ENCODE measurements around the gene MAST4.

- TF ChIP-seq POLR2A (IDR thresholded peaks at IDR 0.05; ENCODE audit: low read depth, low read length) = no peak
- TF ChIP-seq TAF1 (IDR thresholded peaks at IDR 0.05; ENCODE audit: borderline replicate concordance, low read depth, low read length) = no peak
Measured at GRCh38 chr5:67028371-67028770, 432.2 kb downstream of the MAST4 start.

Measured in GM12892 (cell line).